Heart right ventricle (tissue), 16 donors: ENCODE measurements around the gene FICD. TPM values are rescaled to one million over a fixed set of nuclear protein-coding genes. Genes with fewer than 3 reads are reported as not detected.

Source experiments
- ATAC-seq, 8 donors: fragments of 200-7000 bp; cut with Tn5 transposase; one replicate each; pipeline ENCODE4 v1.9.1; 2020; ENCODE audit warnings: mild to moderate bottlenecking in 8 of 8, moderate library complexity in 8 of 8, moderate number of reproducible peaks in 1 of 8
- DNase-seq, 2 donors: peaks; one replicate each; pipeline ENCODE4 v3.0.0-alpha.2; 2020
- H3K27ac ChIP-seq, 10 donors: fragments of 200-600 bp; sonication (generic) in 2 of 10; one replicate each; pipeline versions ENCODE4 v1.5.0 to v1.8.0; 2020 to 2022; ENCODE audit warnings: mild to moderate bottlenecking in 3 of 10
- H3K27me3 ChIP-seq, 7 donors: fragments of 200-600 bp; one replicate each; pipeline ENCODE4 v1.8.0; 2021 to 2022; ENCODE audit warnings: mild to moderate bottlenecking in 2 of 7
- H3K36me3 ChIP-seq, 9 donors: fragments of 200-600 bp; sonication (generic) in 1 of 9; one replicate each; pipeline versions ENCODE4 v1.5.0 to v1.8.0; 2020 to 2022; ENCODE audit warnings: mild to moderate bottlenecking in 2 of 9
- H3K4me1 ChIP-seq, 9 donors: fragments of 200-600 bp; sonication (generic) in 1 of 9; one replicate each; pipeline versions ENCODE4 v1.5.0 to v1.8.0; 2020 to 2022; ENCODE audit warnings: mild to moderate bottlenecking in 4 of 9
- H3K4me3 ChIP-seq, 10 donors: fragments of 200-600 bp; sonication (generic) in 2 of 10; one replicate each; pipeline versions ENCODE4 v1.5.0 to v1.8.0; 2020 to 2022; ENCODE audit warnings: mild to moderate bottlenecking in 7 of 10, moderate library complexity in 2 of 10
- H3K9me3 ChIP-seq, 11 donors: fragments of 200-600 bp in 10 of 11; sonication (generic) in 2 of 11; one replicate each; pipeline versions ENCODE4 v1.5.0 to v1.8.0; 2013 to 2022; ENCODE audit warnings: mild to moderate bottlenecking in 2 of 11, control low read depth in 1 of 11, moderate library complexity in 1 of 11
- CTCF ChIP-seq, 9 donors: fragments of 200-600 bp; sonication (generic) in 2 of 9; IDR thresholded peaks; one replicate each; pipeline versions ENCODE4 v1.5.0 to v1.8.0; 2021 to 2022; ENCODE audit warnings: antibody characterized with exemption in 9 of 9, mild to moderate bottlenecking in 5 of 9, moderate library complexity in 1 of 9
- WGBS, 2 donors: extraction: QIAGEN DNeasy Blood & Tissue Kit; methylation state at CpG; one replicate each; pipeline ENCODE4 v1.1.7; 2013; ENCODE audit warnings: inconsistent platforms in 1 of 2; 5-methylcytosine and 5-hydroxymethylcytosine counted together
- intact Hi-C, 10 donors: fragments of 100-400 bp; cut with DNase I; formaldehyde crosslinking; loops; one replicate each; pipeline versions ENCODE4 v1.11.1 to v1.14.2; 2022
- polyA plus RNA-seq, 2 donors: library from polyadenylated mRNA; stranded (reverse); fragments of 200-250 nt; gene quantifications; one replicate each; pipeline ENCODE4 v1.2.3, GENCODE V29; 2013
- total RNA-seq, 10 donors: library from RNA; stranded (reverse); fragmentation: NEBNext Ultra II Directional in 3 of 10; extraction: Animal tissue kit (Norgen Biotek cat#: 25700) in 3 of 10; gene quantifications; one replicate each; pipeline versions ENCODE4 v1.2.1 to v1.2.4, GENCODE V29; 2021 to 2023
- donor health status: Arrhythmogenic right ventricular cardiomyopathy.
- donor health status: ischemic (EF 13 %, LVEDD 7.1; RV severe dilation, severe dysfunction).
- donor health status: healthy with polysubstance abuse.
- donor health status: DM: no; HTN: yes; CAD: no.
- donor health status: DM: no; HTN: no; CAD: no.
- donor health status: ischemic (EF 25% LVEDD 6.9; RV normal size, moderate dysfunction).
- donor health status: ischemic (EF 25% LVEDD 5.7; RV mildly dilated, moderate dysfunction).
- donor health status: healthy.
- donor health status: DM: yes; HTN: yes; CAD: no.
- donor health status: Ischemic cardiomyopathy.
- donor health status: ischemic (EF 35%, LVEDD 5.7; RV mildly dilated, moderate dysfunction).
- donor health status: nonischemic (EF 11% LVEDD 7.7; RV severe dilation, severe dysfunction).
- donor health status: DM: yes; HTN: yes; CAD: no.
- donor health status: PGD.
- donor health status: ischemic (EF 29% LVEDD 5.4; RV normal size, mild dysfunction).
- donor health status: nonischemic (EF 23%, LVEDD 6.1; RV moderate dilation, normal function).

FICD gene
- total and polyA plus RNA-seq, 12 donors, result 2.1 to 4.4 (median 2.8) TPM

GRCh38 chr12:108516511-108517275, 1.6 kb downstream of the FICD start:
- ATAC-seq (no peak), DNase-seq (no peak)
- TF ChIP-seq CTCF (IDR thresholded peaks at IDR 0.05), result no peak
- no peaks in the 10 kb centered on the region for H3K27me3 ChIP-seq
- WGBS, 2 donors, result 86% methylated on average over 23 of the region's 23 CpGs
- intact Hi-C loops, result loop anchor here in 1 of 10 donors (10.0 kb wide), 1 partner anchor 522 kb away; no protein-coding TSS in a partner anchor
- H3K4me3 ChIP-seq, result no peak overlapping the region
- no peak overlapping the region for H3K27ac ChIP-seq
- H3K9me3 ChIP-seq, result no peaks in the 10 kb centered on the region
- H3K4me1 ChIP-seq, result peaks cover 0 to 27% (median 16%) of the 10 kb centered on the region in 9 donors
- peaks cover 0 to 50% (median 30%) of the 10 kb centered on the region in 9 donors for H3K36me3 ChIP-seq

GRCh38 chr12:108517288-108518100, 2.4 kb downstream of the FICD start:
- TF ChIP-seq CTCF (IDR thresholded peaks at IDR 0.05), result no peak
- H3K36me3 ChIP-seq, result peaks cover 0 to 58% (median 37%) of the 10 kb centered on the region in 9 donors
- no peaks in the 10 kb centered on the region for H3K9me3 ChIP-seq
- peaks cover 0 to 20% (median 10%) of the 10 kb centered on the region in 9 donors for H3K4me1 ChIP-seq
- H3K4me3 ChIP-seq, result no peak overlapping the region
- no peaks in the 10 kb centered on the region for H3K27me3 ChIP-seq
- intact Hi-C loops, result loop anchor here in 1 of 10 donors (10.0 kb wide), 1 partner anchor 523 kb away; no protein-coding TSS in a partner anchor
- DNase-seq (no peak), ATAC-seq (no peak)
- no peak overlapping the region for H3K27ac ChIP-seq
- 82 to 86% methylated on average over 12 of the region's 12 CpGs for WGBS, 2 donors

GRCh38 chr12:108518101-108518715, 3.1 kb downstream of the FICD start:
- ATAC-seq, result no peak

More at GRCh38 chr12:108518101-108518715, 3.1 kb downstream of the FICD start:
- Histone ChIP-seq H3K27ac (no peak overlapping the region), H3K4me3 (no peak overlapping the region), H3K9me3 (no peaks in the 10 kb centered on the region), H3K36me3 (peaks cover 0 to 65% (median 44%) of the 10 kb centered on the region in 9 donors), H3K4me1 (peaks cover 0 to 20% (median 10%) of the 10 kb centered on the region in 9 donors), H3K27me3 (no peaks in the 10 kb centered on the region)
- WGBS, 2 donors, result 95 to 96% methylated on average over 24 of the region's 24 CpGs
- no peak for TF ChIP-seq CTCF (IDR thresholded peaks at IDR 0.05)
- DNase-seq, result no peak
- intact Hi-C loops, result loop anchor here in 1 of 10 donors (10.0 kb wide), 1 partner anchor 523 kb away; no protein-coding TSS in a partner anchor
